Stimulated activated CD8-positive, alpha-beta memory T cell treated with anti-CD3 and anti-CD28 coated beads, Interleukin-7, amount 100 ng/mL, for 1 hour (primary cell): Measurements from ENCODE around the gene ZNF579.

Experiments
- DNase-seq, 2 donors: peaks; one replicate each; pipeline ENCODE4 v3.0.0-alpha.2; 2020; ENCODE audit warnings: low read depth in 2 of 2

Gene ZNF579, protein sequence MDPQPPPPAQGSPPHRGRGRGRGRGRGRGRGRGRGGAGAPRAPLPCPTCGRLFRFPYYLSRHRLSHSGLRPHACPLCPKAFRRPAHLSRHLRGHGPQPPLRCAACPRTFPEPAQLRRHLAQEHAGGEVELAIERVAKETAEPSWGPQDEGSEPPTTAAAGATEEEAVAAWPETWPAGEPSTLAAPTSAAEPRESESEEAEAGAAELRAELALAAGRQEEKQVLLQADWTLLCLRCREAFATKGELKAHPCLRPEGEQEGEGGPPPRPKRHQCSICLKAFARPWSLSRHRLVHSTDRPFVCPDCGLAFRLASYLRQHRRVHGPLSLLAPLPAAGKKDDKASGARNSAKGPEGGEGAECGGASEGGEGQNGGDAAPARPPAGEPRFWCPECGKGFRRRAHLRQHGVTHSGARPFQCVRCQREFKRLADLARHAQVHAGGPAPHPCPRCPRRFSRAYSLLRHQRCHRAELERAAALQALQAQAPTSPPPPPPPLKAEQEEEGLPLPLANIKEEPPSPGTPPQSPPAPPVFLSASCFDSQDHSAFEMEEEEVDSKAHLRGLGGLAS

DNA sequence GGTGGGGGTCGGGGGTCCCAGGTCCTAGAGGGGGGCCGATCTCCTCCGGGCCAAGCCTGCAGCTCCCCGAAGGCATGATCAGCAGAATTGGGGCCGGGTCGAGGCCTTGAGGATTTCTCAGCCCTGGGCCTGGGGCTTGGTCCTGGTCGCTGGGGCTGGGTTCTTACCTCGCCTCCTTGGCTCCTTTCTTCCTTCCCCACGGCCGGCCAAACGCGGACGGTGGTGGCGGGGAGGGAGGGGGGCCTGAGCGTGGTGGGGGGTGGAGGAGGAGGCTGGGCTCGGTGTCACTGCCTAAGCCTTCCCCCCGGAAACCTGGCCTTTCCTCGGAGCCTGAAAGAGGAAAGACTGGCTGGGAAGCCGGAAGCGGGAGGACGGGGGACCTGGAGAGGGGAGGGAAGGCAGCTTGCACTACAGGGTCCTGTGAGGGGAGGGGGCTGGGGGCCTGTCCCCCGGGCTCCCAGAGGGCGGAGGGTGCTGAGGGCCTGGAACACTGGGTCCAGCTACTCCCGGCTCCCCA, at the start of gene ZNF579:
Gene ZNF579 (minus strand): TSS at position 221 of the 517 bp plus-strand sequence. CDS start 1,209 bp downstream, outside the sequence.
- peak; percentile 46 to 52 for DNase-seq

DNA sequence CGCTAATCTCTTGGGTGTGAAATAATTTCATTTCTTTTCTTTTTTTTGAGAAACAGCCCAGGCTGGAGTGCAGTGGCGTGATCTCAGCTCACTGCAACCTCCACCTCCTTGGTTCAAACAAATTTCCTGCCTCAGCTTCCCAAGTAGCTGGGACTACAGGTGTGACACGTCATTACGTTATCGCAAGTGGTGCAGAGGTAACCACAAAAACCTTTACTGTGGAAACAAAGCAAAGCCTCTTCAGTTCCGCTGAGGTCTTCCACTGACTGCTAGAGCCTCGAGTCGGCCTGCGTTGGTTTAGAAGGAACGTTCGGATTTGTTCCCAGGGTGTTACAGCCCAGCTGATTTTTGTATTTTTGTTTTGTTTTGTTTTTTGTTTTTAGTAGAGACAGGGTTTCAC, 45.7 kb upstream of the ZNF579 start:
- DNase-seq: no peak

DNA sequence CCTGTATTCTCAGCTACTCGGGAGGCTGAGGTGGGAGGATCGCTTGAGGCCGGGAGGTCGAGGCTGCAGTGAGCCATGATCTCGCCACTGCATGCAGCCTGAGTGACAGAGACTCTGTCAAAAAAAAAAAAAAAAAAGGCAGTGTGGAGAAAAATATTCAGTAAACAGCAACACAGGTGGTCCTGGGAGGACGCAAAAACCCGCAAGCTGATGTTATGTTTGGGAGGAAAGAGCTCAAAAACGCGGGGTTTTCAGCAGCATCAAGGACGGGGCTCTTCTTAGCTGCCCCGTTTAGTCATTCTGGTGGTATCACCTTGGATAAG, 44.3 kb upstream of the ZNF579 start:
- no peak for DNase-seq

DNA sequence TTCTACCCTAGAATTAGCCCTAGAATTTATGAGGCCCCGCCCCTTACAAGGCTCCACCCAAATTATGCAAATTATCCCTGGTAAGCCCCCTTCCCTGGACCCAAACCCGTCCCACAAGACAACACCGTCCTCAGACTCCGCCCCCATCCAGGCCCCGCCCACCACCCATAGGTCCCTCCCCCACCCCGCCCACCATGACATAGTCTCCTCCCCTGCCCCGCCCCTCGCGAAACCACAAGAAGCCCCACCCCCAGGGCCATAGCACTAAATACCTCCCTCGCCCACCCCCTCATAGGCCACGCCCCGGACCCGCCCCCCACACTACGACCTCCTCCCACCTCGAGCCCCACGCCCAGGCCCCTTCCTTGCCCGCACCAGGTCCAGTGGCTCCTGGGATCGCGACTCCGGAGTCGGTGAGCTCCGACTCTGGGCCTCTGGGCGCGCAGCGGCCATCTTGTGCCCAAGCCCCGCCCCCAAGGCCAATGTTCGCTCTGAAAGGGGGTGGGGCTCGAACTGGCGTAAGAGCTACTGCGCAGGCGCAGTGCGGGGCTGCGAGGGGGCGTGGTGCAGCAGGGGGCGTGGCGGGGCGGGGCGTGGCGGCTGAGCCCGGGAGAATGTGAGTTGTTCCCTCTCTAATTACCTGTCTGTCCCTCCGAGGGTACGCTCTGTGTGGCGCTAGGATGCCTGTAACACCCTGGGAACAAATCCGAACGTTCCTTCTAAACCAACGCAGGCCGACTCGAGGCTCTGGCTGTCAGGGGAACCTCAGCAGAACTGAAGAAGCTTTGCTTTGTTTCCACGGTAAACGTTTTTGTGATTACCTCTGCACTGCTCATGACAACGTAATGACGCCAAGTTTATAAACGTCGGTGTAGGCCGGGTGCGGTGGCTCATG, 43.7 kb upstream of the ZNF579 start, which contains the start of gene ZNF784:
Gene ZNF784 (minus strand): TSS at position 458 of the 895 bp plus-strand sequence. CDS start 5 bp downstream, at position 453.
- peak; percentile 86 to 92 for DNase-seq

DNA sequence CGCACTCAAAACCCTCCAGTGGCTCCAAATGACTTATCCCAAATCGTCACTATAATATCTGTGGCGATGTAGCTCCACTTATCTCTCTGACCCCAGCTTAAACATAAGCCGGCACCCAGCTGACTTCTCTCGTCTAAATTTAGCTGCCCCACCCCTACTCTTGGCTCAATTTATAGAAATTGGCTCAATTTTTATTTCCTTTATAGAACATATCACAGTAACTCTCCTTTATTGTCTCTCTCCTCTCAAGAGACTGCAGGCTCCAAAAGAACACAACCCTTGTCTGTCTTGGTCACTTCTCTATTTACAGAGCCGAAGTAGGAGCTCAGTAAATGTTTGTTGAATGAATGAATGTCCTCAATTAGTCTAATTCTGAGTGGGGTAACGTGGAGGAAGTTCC, 42.9 kb upstream of the ZNF579 start:
- no peak for DNase-seq

DNA sequence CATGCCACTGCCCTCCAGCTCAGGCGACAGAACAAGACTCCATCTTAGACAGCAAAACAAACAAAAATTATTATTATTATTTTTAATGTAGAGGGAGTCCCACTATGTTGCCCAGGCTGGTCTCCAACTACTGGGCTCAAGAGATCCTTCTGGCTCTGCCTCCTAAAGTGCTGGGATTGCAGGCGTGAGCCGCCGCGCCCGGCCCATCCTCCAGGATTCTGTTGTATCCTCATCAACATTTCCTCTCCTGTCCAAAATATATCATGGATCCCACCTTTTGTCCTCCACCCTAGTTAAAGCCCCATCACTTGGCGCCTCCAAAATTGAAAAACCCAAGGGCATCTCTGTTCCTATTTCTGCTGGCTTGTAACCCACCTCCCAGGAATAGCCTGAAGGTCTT, 42.5 kb upstream of the ZNF579 start:
- no peak for DNase-seq

DNA sequence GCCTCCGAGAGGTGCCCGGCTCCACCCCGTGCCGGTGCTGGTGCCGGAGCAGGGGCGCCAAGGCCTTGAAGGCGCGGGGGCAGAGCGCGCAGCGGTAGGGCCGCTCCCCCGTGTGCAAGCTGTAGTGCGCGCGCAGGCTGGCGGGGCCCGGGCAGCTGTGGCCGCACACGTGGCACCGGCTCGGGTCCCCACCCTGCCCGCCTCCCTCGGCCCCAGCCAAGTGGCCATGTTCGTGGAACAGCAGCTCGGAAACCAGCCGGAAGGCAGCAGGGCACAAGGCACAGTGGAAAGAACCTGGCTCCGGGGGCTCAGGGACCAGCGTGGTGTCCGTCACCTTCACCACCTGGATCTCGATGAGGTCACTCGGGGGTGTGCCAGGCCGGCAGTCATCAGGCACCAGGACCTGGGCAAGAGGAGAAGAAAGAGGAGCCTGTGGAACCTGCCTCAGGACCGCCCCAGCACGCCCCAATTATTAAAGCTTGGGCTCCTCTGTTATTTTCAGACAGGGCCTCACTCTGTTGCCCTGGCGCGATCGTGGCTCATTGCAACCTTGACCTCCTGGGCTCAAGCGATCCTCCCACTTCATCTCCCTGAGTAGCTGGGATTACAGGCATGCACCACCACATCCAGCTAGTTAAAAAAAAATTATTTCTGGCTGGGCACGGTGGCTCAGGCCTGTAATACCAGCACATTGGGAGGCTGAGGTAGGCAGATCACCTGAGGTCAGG, 41.8 kb upstream of the ZNF579 start:
- no peak for DNase-seq

DNA sequence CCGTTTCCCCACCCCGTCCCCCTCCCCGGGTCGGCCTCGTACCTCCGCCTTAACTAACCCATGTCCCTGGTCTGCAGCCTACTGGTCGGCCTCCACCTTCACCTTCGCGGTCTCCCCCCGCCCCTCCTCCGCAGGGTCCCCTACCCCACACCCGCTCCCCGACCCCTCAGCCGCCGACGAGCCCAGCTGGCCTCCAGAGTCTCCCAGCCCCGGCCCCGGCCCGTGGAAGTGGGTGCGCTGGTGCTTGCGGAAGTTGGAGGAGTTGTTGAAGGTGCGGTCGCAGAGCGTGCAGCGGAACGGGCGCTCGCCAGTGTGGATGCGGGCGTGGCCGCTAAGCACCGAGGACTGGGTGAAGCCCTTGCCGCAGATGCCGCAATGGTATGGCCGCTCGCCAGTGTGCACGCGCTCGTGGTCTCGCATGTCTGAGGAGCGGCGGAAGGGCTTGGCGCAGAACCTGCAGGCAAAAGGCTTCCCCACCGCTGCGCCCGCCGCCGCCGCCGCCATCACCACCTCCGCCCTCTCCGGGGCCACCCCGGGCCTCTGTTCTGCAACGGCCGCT, 41.1 kb upstream of the ZNF579 start:
- no peak for DNase-seq

DNA sequence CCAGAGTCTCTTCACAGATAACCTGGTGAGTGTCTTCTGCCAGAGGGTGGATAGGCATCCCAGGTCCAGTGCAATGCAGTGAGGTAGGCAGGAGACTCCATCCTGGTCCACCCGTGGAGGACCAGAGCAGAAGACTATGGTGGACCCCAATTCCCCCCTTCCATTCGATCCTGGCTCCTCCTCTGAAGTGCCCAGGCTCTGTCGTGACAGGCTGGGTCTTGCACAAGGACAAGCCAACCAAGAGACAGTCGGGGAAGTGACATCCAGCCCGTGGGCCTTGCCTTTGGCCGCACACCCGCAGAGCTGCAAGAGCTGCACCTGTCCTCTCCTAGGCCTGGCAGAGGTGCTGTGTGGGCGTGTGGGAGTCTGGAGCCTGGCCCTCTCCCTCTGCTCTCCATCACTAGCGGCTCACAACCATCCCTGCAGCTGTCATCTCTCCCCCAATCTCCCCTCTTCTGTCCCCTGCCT, 40.6 kb upstream of the ZNF579 start:
- no peak for DNase-seq

DNA sequence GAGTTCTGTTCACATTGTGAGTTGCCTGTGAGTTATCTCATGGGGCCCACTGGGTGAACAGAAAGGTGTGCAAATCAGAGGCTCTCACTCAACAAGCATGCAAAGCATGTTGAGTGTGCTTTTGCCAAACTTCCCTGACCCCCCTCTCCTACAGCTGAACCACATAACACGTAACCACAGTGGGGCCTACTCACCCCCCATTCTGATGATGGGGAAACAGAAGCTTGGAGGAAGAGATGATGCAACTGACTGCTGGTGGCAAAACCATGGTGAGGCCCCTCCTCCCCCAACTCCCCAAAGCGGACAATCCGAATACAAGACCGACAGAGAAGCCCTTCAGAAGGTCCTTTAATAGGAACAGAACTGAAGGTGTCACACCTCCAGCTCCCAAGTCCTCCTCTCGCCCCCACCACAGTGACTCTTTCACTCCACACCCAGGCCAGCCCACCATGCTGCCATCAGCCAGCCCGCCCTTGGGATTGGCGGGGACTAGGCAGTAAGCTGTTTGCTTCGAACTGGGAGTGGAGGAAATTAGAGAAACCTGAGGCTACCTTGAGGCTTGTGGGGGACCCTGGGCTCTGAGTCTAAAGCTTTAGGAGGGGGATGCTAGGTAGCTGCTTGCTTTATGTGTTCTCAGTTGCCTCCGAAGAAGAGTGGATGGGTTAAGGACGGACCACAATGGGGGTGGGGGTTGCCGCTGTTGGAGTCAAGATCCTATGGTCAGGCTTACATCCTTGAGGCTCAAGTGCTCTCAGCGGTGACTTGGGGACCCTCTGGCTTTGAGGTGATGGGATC, 40.0 kb upstream of the ZNF579 start:
- no peak for DNase-seq

DNA sequence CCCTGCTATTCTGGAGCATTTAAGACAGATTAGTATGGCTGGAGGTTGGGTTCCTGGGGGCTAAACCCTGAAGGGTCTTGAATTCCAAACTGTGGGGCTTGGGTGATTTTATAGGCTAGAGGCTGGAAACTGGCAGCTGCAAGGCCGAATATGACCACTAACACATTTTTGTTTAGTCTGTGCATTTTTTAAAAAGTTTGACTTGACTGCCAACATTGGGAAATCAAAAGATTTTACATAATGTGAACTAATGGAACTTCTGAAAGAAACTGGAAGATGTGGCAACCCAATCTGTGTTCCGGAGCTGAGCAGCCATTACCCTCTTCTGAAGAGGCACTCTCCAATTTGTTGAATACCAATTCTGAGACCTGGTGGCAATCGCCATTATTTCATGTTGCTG, 38.6 kb upstream of the ZNF579 start:
- DNase-seq: no peak

DNA sequence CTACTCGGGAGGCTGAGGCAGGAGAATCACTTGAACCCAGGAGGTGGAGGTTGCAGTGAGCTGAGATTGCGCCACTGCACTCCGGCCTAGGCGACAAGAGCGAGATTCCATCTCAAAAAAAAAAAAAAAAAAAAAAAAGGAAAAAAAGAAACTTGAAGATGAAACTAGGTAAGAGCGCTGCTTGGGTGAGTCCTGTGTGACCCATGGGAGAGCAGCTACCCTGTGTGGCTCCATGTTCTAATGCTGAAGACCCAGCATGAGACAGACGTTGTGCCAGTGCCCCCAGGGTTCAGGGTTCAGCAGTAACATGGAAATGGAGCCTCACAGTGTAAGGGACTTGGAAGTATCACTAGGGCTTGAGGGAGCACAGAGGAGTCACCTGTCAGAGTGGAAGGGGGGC, 37.8 kb upstream of the ZNF579 start:
- DNase-seq: no peak

DNA sequence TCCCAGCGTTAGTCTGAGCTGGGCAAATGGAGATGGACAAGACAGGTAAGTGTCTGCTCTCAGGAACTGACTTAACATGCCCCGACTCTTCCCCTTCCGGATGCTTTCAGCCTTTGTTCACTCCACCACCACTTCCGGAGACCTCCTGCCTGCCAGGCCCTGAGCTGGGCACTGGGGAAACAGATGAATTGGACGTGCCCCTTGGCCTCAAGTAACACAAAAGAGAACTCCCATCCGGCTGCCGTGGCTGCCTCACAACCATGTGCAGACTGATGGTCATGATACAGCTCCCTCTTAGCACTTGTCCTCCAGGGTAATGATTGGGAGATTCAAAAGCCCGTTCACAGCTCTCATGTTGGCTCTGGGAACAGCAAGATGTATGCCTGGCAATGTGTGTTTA, 36.8 kb upstream of the ZNF579 start:
- DNase-seq: no peak

DNA sequence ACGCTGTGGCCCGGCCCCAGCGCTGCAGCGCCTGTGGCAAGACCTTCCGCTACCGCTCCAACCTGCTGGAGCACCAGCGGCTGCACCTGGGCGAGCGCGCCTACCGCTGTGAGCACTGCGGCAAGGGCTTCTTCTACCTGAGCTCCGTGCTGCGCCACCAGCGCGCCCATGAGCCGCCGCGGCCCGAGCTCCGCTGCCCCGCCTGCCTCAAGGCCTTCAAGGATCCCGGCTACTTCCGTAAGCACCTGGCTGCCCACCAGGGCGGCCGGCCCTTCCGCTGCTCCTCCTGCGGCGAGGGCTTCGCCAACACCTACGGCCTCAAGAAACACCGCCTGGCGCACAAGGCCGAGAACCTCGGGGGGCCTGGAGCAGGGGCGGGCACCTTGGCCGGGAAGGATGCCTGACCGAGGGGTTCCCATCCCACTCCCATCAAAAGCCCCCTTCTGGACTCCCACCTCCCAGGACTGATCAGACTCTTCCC, 35.8 kb upstream of the ZNF579 start:
- no peak for DNase-seq

DNA sequence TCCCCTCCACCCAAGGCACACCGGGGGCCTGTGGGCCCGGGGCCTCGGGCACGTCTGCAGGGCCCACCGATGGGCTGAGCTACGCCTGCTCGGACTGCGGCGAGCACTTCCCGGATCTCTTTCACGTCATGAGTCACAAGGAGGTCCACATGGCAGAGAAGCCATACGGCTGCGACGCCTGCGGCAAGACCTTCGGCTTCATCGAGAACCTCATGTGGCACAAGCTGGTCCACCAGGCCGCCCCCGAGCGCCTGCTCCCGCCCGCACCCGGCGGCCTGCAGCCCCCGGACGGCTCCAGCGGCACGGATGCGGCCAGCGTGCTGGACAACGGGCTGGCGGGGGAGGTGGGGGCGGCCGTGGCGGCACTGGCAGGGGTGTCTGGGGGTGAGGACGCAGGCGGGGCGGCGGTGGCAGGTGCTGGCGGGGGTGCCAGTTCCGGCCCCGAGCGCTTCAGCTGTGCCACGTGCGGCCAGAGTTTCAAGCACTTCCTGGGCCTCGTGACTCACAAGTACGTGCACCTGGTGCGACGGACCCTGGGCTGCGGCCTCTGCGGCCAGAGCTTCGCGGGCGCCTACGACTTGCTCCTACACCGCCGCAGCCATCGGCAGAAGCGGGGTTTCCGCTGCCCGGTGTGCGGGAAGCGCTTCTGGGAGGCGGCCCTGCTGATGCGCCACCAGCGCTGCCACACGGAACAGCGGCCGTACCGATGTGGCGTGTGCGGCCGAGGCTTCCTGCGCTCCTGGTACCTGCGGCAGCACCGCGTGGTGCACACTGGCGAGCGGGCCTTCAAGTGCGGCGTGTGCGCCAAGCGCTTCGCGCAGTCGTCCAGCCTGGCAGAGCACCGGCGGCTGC, 35.1 kb upstream of the ZNF579 start:
- DNase-seq: no peak

DNA sequence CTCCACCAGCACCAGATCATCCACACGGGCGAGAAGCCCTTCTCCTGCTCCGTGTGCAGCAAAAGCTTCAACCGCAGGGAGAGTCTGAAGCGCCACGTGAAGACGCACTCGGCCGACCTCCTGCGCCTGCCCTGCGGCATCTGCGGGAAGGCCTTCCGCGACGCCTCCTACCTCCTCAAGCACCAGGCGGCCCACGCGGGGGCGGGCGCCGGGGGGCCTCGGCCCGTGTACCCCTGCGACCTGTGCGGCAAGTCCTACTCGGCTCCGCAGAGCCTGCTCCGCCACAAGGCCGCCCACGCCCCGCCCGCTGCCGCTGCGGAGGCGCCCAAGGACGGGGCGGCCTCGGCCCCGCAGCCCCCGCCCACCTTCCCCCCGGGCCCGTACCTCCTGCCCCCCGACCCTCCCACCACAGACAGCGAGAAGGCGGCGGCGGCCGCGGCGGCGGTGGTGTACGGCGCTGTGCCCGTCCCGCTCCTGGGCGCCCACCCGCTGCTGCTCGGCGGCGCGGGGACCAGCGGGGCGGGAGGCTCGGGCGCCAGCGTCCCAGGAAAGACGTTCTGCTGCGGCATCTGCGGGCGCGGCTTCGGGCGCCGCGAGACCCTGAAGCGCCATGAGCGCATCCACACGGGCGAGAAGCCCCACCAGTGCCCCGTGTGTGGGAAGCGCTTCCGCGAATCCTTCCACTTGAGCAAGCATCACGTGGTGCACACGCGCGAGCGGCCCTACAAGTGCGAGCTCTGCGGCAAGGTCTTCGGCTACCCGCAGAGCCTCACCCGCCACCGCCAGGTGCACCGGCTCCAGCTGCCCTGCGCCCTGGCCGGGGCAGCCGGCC, 34.3 kb upstream of the ZNF579 start:
- DNase-seq: no peak

DNA sequence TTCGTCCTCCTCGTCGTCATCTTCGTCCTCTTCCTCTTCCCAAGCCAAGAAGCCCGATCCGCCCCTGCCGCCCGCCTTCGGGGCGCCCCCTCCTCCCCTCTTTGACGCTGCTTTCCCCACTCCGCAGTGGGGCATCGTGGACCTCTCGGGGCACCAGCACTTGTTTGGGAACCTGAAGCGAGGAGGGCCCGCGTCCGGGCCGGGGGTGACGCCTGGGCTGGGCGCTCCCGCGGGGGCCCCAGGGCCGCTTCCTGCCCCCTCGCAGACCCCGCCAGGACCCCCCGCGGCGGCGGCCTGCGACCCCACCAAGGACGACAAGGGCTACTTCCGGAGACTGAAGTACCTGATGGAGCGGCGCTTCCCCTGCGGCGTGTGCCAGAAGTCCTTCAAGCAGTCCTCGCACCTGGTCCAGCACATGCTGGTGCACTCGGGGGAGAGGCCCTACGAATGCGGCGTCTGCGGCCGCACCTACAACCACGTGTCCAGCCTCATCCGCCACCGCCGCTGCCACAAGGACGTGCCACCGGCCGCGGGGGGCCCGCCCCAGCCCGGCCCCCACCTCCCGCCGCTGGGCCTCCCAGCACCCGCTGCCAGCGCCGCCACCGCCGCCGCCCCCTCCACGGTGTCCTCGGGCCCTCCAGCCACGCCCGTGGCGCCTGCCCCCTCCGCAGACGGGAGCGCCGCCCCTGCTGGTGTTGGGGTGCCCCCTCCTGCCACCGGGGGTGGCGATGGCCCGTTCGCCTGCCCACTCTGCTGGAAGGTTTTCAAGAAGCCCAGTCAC, 33.5 kb upstream of the ZNF579 start:
- DNase-seq: no peak

DNA sequence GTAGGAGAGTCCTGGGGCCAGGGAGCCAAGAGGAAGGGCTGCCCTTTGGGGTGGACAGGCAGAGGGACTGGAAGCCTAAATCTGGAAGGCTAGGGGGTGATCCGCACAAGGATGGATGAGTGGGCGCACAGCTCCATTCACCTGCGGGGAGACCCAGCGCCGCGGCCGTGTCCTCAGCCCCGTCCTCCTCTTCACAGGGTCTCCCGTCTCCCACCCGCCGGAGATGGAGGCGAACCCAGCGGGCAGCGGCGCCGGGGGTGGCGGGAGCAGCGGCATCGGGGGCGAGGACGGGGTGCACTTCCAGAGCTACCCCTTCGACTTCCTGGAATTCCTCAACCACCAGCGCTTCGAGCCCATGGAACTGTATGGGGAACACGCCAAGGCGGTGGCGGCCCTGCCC, 32.7 kb upstream of the ZNF579 start:
- DNase-seq: no peak
